Stimulated activated naive CD8-positive, alpha-beta T cell treated with anti-CD3 and anti-CD28 coated beads, Interleukin-15, Interleukin-2, amounts not matched to agents 100 U/mL and 50 U/mL, for 24 hours (primary cell): ENCODE measurements around the gene PIGU.
"Not testable (repeated sequence)": the region's sequence is repeated elsewhere in the genome, so short reads cannot be mapped to it uniquely, and the experiment has no call there.

Experiments used
- ATAC-seq: fragments of 150-1000 bp; cut with Tn5 transposase; one replicate; pipeline ENCODE4 v1.10.0; 2021
- DNase-seq: peaks from one replicate; pipeline ENCODE4 v3.0.0; 2021

PIGU gene

GRCh38 chr20:34706912-34707784 is 30.3 kb upstream of the PIGU start:
- no peak for ATAC-seq
- DNase-seq = no peak

DNA sequence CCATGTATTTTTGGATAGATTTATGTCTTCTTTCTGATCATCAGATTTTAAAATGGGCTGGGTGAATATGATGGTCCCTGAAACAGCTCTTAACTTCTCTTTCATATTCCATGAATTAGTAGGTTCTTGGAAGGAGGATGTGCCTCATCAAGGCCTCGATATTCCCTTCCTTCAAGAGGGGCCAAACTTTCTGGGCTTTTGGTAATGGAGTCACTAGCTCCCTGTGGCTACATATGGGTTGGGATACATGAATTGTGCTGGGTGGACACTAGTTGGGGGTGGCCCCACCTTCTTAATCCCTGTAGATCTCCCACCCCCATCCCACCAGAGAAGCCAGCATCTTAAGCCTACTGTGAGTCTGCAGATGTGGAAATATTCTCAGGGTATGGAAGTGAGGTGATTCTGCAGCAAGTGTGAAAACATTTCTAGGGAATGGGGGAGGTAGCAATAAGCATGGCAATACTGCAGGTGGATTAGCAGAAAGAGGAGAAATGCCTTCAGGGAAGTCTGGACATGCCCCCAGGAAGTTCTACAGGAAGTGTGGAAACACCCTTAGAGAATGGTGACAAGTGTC is 29.5 kb upstream of the PIGU start:
- DNase-seq (no peak), ATAC-seq (no peak)

DNA sequence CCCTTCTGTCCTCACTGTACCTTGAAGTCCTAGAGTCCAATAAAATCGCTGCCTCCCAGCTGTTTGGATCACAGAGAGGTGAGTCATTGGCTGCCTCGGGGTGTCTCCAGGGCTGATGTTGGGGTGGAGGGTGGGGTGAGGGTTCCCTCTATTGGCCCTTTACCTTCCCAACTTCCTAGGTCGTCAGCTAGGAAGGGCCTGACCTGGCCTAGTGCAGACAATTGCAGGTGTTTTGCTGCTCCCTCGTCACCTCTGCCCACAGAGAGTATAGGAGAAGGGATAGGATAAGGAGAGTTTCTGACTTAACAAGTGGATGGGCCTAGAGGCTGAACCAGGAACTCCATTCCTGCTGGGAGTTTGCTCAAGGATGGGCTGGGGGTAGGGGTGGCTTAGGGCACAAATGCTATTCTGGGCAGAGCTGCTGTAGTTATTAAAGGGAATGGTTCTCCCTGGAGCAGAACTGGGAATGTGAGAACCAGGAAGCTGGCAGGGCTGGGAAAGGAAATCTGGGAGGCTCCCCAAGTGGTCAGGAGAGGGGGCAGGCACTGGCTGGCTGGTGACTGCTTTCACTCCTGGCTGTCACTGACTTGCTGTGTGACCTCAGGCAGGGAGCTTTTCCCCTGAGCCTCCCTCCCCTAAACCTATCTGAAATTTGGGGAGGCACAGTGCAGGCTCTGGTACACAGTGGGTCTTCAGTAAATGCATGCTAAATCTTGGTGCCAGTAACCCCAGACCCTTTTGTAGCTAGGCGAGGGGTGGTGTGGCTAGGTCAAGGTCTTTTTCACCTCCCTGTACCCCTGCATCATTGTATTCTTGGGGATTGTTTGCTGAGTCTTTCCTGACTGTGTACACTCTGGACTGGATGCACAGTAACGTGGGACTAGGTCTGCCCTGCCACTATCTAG is 28.8 kb upstream of the PIGU start:
- ATAC-seq (no peak), DNase-seq (no peak)

DNA sequence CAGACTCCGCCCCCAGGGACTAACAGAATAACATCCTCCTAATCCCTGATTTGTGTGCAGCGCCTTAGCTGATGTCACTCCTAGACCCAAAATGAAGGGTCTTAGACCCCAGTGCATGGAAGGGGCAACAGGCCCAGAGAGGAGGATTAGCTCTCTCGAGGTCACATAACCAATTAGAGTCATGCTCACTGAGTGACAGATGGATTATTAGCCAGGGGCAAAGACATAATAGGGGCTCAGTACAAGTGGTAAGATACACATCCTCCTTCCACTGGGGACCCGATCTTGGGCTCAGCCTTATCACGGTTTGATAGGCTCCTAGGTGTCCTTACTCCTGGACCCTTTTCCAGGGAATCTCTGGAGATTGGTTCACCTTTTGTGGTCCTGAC is 28.1 kb upstream of the PIGU start:
- ATAC-seq (no peak), DNase-seq (no peak)

GRCh38 chr20:34704177-34705007 is 27.5 kb upstream of the PIGU start, which contains the start of gene TP53INP2:
Gene TP53INP2, plus strand, starts transcription at chr20:34704344. Its CDS starts 4,396 bp downstream, at chr20:34708740.
- ATAC-seq (peak; percentile 34), DNase-seq (peak; percentile 83)

- no peak for DNase-seq
- no peak for ATAC-seq
These were observed 26.7 kb upstream of the PIGU start for GRCh38 chr20:34703424-34704176.

GRCh38 chr20:34703061-34703423 is 26.1 kb upstream of the PIGU start:
- DNase-seq (no peak), ATAC-seq (no peak)

DNA sequence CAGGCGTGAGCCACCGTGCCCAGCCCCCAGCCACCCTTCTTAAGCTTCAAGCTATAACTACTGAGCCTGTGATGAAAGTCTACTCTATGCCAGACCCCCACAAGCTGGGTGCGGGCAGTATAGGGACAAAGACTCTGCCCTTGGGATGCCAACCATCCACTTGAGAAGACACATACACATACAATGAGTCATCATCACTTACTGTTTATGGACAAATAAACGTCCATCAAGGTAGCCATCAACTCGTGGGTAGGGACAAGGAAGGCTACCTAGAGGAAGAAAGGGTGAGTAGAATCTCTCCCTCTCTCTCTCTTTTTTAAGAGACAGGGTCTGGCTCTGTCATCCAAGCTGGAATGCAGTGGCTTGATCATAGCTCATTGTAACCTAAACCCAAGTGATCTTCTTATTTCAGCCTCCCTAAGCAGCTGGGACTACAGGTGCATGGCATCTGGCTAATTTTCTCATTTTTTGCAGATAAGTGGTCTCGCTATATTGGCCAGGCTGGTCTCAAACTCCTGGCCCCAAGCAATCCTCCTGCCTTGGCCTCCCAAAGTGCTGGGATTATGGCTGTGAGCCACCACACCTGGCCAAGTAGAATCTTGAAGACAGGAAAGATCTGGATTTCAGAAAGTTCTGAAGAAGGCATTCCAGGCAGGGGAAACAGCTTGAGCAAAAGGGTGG is 24.7 kb upstream of the PIGU start:
- no peak for DNase-seq
- no peak for ATAC-seq

GRCh38 chr20:34693414-34693813 is 16.5 kb upstream of the PIGU start:
- ATAC-seq = no peak
- no peak for DNase-seq

DNA sequence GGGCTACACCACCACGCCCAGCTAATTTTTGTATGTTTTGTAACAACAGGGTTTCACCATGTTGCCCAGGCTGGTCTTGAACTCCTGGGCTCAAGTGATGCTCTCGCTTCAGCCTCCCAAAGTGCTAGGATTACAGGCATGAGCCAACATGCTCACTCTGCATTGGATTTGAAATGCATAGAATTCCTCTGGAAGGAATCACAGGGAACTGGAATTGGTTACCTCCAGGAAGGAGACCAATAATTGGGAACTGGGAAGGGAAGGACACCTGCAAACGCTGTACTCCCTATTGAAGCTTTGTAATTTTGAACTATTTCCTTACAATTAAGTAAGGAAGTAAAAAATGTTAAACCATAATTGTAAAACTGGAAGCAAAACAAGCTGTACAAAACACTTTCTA is 14.9 kb upstream of the PIGU start:
- ATAC-seq = no peak
- DNase-seq = no peak

- DNase-seq (no peak), ATAC-seq (no peak)
These were observed 12.6 kb upstream of the PIGU start for GRCh38 chr20:34689486-34689885.

DNA sequence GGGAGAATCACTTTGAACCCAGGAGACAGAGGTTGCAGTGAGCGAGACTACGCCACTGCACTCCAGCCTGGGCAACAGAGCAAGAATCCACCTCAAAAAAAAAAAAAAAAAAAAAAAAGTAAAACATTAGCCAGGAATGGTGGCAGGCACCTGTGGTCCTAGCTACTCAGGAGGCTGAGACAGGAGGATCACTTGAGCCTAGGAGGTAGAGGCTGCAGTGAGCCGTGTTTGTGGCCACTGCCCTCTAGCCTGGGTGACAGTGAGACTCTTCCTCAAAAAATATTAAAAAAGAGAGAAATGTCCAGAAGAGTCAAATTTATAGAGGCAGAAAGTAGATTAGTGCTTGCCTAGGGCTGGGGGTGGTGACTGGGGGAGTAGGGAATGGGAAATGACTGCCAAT is 6.8 kb upstream of the PIGU start:
- ATAC-seq (no peak), DNase-seq (no peak)

DNA sequence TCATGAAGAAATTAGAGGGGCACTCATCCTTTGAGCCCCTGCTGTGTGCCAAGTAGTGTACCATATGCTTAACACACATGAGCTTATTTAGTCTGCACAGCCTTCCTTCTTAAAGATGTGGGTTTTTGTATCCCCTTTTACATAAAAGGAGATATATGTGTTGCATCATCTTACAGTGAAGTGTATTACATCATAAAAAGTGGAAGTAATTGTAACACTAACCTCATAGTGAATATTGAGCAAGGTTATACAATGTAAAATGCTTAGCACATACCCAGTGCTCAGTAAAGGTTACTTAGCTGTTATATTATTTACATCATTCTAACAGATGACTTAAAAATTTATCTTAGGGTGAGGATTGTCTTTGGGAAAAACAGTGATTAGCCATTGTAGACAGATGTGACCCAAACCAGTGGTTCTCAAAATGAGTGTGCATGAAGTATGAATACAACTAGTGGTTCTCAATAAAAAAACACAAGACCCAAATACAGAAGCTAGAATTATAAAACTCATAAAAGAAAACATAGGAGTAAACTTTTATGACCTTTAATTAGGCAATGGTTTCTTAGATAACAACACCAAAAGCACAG is 3.8 kb upstream of the PIGU start:
- DNase-seq (no peak), ATAC-seq (no peak)

GRCh38 chr20:34675993-34676641 is 775 bp downstream of the PIGU start:
- ATAC-seq = no peak
- no peak for DNase-seq

DNA sequence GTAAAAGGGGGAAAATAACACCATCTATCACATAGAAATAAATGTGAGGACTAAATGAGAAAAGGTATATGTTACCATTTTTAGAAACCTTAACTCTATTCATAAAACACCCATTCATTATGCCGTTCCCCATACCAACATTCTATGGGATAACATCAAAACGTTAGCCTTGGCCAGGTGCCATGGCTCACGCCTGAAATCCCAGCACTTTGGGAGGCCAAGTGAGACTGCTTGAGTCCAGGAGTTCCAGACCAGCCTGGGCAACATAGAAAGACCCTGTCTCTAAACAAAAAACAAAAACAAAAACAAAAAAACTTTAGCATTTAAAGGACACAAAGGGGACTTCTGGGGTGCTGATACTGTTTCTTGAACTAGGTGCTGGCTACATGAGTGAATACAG is 1.3 kb downstream of the PIGU start:
- no peak for ATAC-seq
- DNase-seq = no peak

- DNase-seq = no peak
- ATAC-seq = no peak
These were observed 3.5 kb downstream of the PIGU start for GRCh38 chr20:34673412-34673811.

DNA sequence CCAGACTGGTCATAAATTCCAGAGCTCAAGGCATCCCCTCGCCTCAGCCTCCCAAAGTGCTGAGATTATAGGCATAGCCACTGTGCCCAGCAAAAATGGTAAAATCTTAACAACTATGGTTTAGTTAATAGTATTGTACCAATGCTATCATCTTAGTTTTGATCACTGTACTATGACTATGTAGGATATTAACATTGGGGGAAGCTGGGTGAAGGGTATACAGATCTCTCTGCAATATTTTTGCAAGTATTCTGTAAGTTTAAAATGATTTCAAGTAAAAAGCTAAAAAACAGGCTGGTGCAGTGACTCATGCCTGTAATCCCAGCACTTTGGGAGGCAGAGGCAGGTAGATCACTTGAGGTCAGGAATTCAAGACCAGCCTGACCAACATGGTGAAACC is 7.8 kb downstream of the PIGU start:
- ATAC-seq (no peak), DNase-seq (no peak)

DNA sequence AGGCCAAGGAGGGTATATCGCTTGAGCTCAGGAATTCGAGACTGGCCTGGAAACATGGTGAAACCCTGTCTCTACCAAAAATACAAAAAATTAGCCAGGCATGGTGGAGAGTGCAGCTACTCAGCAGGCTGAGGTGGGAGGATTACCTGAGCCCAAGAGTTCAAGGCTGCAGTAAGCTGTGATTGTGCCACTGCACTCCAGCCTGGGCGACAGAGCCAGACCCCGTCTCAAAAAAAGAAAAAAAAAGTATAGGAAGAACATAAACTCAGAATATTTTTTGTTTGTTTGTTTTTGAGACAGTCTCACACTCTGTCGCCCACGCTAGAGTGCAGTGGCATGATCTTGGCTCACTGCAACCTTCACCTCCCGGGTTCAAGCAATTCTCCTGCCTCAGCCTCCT is 12.1 kb downstream of the PIGU start:
- DNase-seq, ATAC-seq: not testable (repeated sequence)

- ATAC-seq (no peak), DNase-seq (no peak)
These were observed 13.5 kb downstream of the PIGU start for GRCh38 chr20:34663213-34663943.
